IMR-90 (cell line): ENCODE results near the gene CYB561D2. TPM values are rescaled to one million over a fixed set of nuclear protein-coding genes. Genes with fewer than 3 reads are reported as not detected.

Experiments
- ATAC-seq: fragments of 200-7000 bp; cut with Tn5 transposase; 2 replicates; pipeline ENCODE4 v1.9.1; 2020; ENCODE audit warnings: low read depth, mild to moderate bottlenecking, moderate library complexity
- BruUV-seq: library from RNA; stranded (reverse); fragments of 400-500 nt; replicated peaks from 2 replicates; lab custom pipeline; 2021; lab: Mats Ljungman, UMichigan
- CTCF ChIA-PET: fragments of 300-600 bp; formaldehyde crosslinking; extraction: SDS; loops from one replicate; lab custom pipeline; 2021; ENCODE audit warnings: antibody characterized with exemption; lab: Yijun Ruan, JAX
- POLR2A ChIA-PET: fragments of 300-600 bp; sonication (Branson Sonifier 250); formaldehyde crosslinking; loops from one replicate; lab custom pipeline; 2022; ENCODE audit warnings: antibody characterized with exemption; ENCODE audit not compliant: unreplicated experiment; lab: Charles Lee
- DNase-seq: peaks from one replicate; pipeline ENCODE4 v3.0.0; 2013
- H2AFZ ChIP-seq: replicated peaks from 2 replicates; pipeline ENCODE3; 2013; ENCODE audit warnings: low read length, mild to moderate bottlenecking; ENCODE audit not compliant: poor library complexity
- H2AK5ac ChIP-seq: 2 replicates; pipeline ENCODE4 v1.6.1; 2013; ENCODE audit warnings: low read depth, low read length, inconsistent platforms
- H2AK9ac ChIP-seq: replicated peaks from 2 replicates; pipeline ENCODE3; 2013; ENCODE audit warnings: mild to moderate bottlenecking, low read depth, low read length, moderate library complexity; ENCODE audit not compliant: poor library complexity
- H2BK120ac ChIP-seq: 2 replicates; pipeline ENCODE4 v1.6.1; 2013; ENCODE audit warnings: low read depth, low read length, inconsistent platforms
- H2BK15ac ChIP-seq: 3 replicates; pipeline ENCODE4 v1.6.1; 2013; ENCODE audit warnings: low read depth, low read length, inconsistent platforms
- H2BK20ac ChIP-seq: 2 replicates; pipeline ENCODE4 v1.6.1; 2013; ENCODE audit warnings: low read depth, mild to moderate bottlenecking, inconsistent platforms, low read length, moderate library complexity
- H2BK5ac ChIP-seq: 2 replicates; pipeline ENCODE4 v1.6.1; 2013; ENCODE audit warnings: mild to moderate bottlenecking, low read depth, low read length, inconsistent platforms; ENCODE audit not compliant: poor library complexity, severe bottlenecking
- H3K14ac ChIP-seq: replicated peaks from 2 replicates; pipeline ENCODE4 v1.6.1; 2013; ENCODE audit warnings: low read depth, low read length, inconsistent platforms
- H3K18ac ChIP-seq: 2 replicates; pipeline ENCODE4 v1.6.1; 2013; ENCODE audit warnings: low read depth, low read length, control low read depth
- H3K23ac ChIP-seq: 2 replicates; pipeline ENCODE4 v1.6.1; 2013; ENCODE audit warnings: low read depth, low read length, inconsistent platforms
- H3K27ac ChIP-seq: 2 replicates; pipeline ENCODE4 v1.5.1; 2013; ENCODE audit warnings: mild to moderate bottlenecking, control low read depth, low read length; ENCODE audit not compliant: insufficient read depth
- H3K27me3 ChIP-seq: 2 replicates; pipeline ENCODE4 v1.6.1; 2013; ENCODE audit warnings: low read length; ENCODE audit not compliant: control insufficient read depth, insufficient read depth
- H3K36me3 ChIP-seq: 2 replicates; pipeline ENCODE4 v1.6.1; 2013; ENCODE audit warnings: low read length, mixed read lengths; ENCODE audit not compliant: control insufficient read depth, insufficient read depth
- H3K4ac ChIP-seq: 2 replicates; pipeline ENCODE4 v1.6.1; 2013; ENCODE audit warnings: low read depth, low read length, inconsistent platforms
- H3K4me1 ChIP-seq: 2 replicates; pipeline ENCODE4 v1.6.1; 2013; ENCODE audit warnings: low read length, mixed read lengths; ENCODE audit not compliant: control insufficient read depth, insufficient read depth
- H3K4me2 ChIP-seq: 2 replicates; pipeline ENCODE4 v1.6.1; 2013; ENCODE audit warnings: low read depth, mild to moderate bottlenecking, control low read depth, low read length, moderate library complexity
- H3K4me3 ChIP-seq: 2 replicates; pipeline ENCODE4 v1.5.1; 2013; ENCODE audit warnings: low read depth, mild to moderate bottlenecking, control low read depth, low read length, moderate library complexity; ENCODE audit not compliant: insufficient read depth
- H3K56ac ChIP-seq: 2 replicates; pipeline ENCODE4 v1.6.1; 2013; ENCODE audit warnings: low read length, inconsistent platforms; ENCODE audit not compliant: insufficient read depth; ENCODE audit errors: extremely low read depth
- H3K79me1 ChIP-seq, 2 experiments: 2 replicates each; pipeline ENCODE4 v1.6.1; 2013; ENCODE audit warnings: low read length in 2 of 2, inconsistent platforms in 1 of 2, low read depth in 1 of 2
- H3K9ac ChIP-seq: 2 replicates; pipeline ENCODE4 v1.6.1; 2013; ENCODE audit warnings: low read depth, low read length, control low read depth
- H3K9me1 ChIP-seq: 2 replicates; pipeline ENCODE4 v1.6.1; 2013; ENCODE audit warnings: low read length, inconsistent platforms; ENCODE audit not compliant: insufficient read depth
- H3K9me3 ChIP-seq: 2 replicates; pipeline ENCODE4 v1.6.1; 2013; ENCODE audit warnings: low read length; ENCODE audit not compliant: control insufficient read depth, insufficient read depth
- H4K20me1 ChIP-seq: 2 replicates; pipeline ENCODE4 v1.6.1; 2013; ENCODE audit warnings: low read length, inconsistent platforms; ENCODE audit not compliant: insufficient read depth
- H4K5ac ChIP-seq: 2 replicates; pipeline ENCODE4 v1.6.1; 2013; ENCODE audit warnings: mild to moderate bottlenecking, low read depth, low read length, control low read depth
- H4K8ac ChIP-seq, 2 experiments: 2 replicates each; pipeline ENCODE4 v1.6.1; 2013; ENCODE audit warnings: low read depth in 2 of 2, low read length in 2 of 2, control low read depth in 1 of 2, inconsistent platforms in 1 of 2
- H4K91ac ChIP-seq: 2 replicates; pipeline ENCODE4 v1.6.1; 2013; ENCODE audit warnings: low read depth, low read length, inconsistent platforms; ENCODE audit not compliant: insufficient read depth
- BHLHE40 ChIP-seq: fragments of 150-350 bp; IDR thresholded peaks from 2 replicates; pipeline ENCODE4 v1.6.1; 2016; ENCODE audit warnings: mild to moderate bottlenecking, low read depth, low read length
- CEBPB ChIP-seq: IDR thresholded peaks from 2 replicates; pipeline ENCODE4 v1.6.1; 2012; ENCODE audit warnings: low read depth, low read length, improper control_type of control experiment
- CHD1 ChIP-seq: IDR thresholded peaks from 2 replicates; pipeline ENCODE4 v1.6.1; 2012; ENCODE audit warnings: low read depth, low read length, improper control_type of control experiment
- FOS ChIP-seq: fragments of 150-350 bp; IDR thresholded peaks from 2 replicates; pipeline ENCODE4 v1.6.1; 2016; ENCODE audit warnings: low read depth, low read length
- MAFK ChIP-seq: IDR thresholded peaks from 2 replicates; pipeline ENCODE4 v1.6.1; 2012; ENCODE audit warnings: low read depth, low read length, improper control_type of control experiment
- MAZ ChIP-seq: IDR thresholded peaks from 2 replicates; pipeline ENCODE4 v1.6.1; 2012; ENCODE audit warnings: low read depth, mild to moderate bottlenecking, low read length, improper control_type of control experiment, moderate library complexity, borderline replicate concordance
- NFE2L2 ChIP-seq: fragments of 150-350 bp; IDR thresholded peaks from 2 replicates; pipeline ENCODE4 v1.6.1; 2016; ENCODE audit warnings: low read depth, mild to moderate bottlenecking, low read length
- POLR2A ChIP-seq: IDR thresholded peaks from 2 replicates; pipeline ENCODE4 v1.6.1; 2012; ENCODE audit warnings: mild to moderate bottlenecking, low read depth, low read length
- RAD21 ChIP-seq: IDR thresholded peaks from 2 replicates; pipeline ENCODE4 v1.6.1; 2012; ENCODE audit warnings: low read length, improper control_type of control experiment
- RCOR1 ChIP-seq: IDR thresholded peaks from 2 replicates; pipeline ENCODE4 v1.6.1; 2012; ENCODE audit warnings: mild to moderate bottlenecking, low read length, improper control_type of control experiment; ENCODE audit not compliant: insufficient replicate concordance
- SMC3 ChIP-seq: fragments of 150-350 bp; IDR thresholded peaks from 2 replicates; pipeline ENCODE4 v1.6.1; 2016; ENCODE audit warnings: low read depth, mild to moderate bottlenecking, antibody characterized with exemption, low read length, moderate library complexity
- WGBS, 2 experiments: methylation state at CpG; one replicate each; pipeline versions ENCODE4 v1.1.5 to v1.1.7; 2013; ENCODE audit warnings: missing lambda C conversion rate in 2 of 2; ENCODE audit not compliant: insufficient read length in 1 of 2; ENCODE audit errors: extremely low coverage in 2 of 2; 5-methylcytosine and 5-hydroxymethylcytosine counted together
- dilution Hi-C: fragments of 300-500 bp; cut with HindIII; formaldehyde crosslinking; loops from one replicate; pipeline ENCODE4 v1.14.3; 2018; ENCODE audit warnings: low sequenced_read_pairs; ENCODE audit not compliant: unreplicated experiment
- in situ Hi-C: fragments of 300-500 bp; cut with MboI; formaldehyde crosslinking; loops from 3 replicates; pipeline ENCODE4 v1.14.3; 2019; ENCODE audit warnings: low sequenced_read_pairs, inconsistent platforms, mixed read lengths
- intact Hi-C: fragments of 100-400 bp; cut with micrococcal nuclease; formaldehyde crosslinking; loops from 2 replicates; pipeline ENCODE4 v1.10.0; 2022
- polyA plus RNA-seq, 3 experiments: library from polyadenylated mRNA; depleted of rRNA; stranded (reverse); fragments of >200 nt; gene quantifications; 2 replicates each; pipeline ENCODE4 v1.2.3, GENCODE V29; 2012; ENCODE audit warnings: low replicate concordance in 1 of 3
- total RNA-seq: library from RNA; depleted of rRNA; stranded (reverse); fragments of >200 nt; gene quantifications from 2 replicates; pipeline ENCODE4 v1.2.3, GENCODE V29; 2012
- TF ChIP-seq, protein P1 (sequence below): fragments of 150-350 bp; IDR thresholded peaks from 2 replicates; pipeline ENCODE4 v1.6.1; 2017; ENCODE audit warnings: mild to moderate bottlenecking, antibody characterized with exemption, low read length, low read depth

The CYB561D2 gene
- total and polyA plus RNA-seq, 2 of the 4 experiments (the other 2 are of a cell fraction): 29.2 to 31.7 TPM

- H3K27ac ChIP-seq: no peak overlapping the region
- ChIA-PET CTCF (no interaction called here), POLR2A (no interaction called here)
- TF ChIP-seq MAFK: no peak
- no peak for TF ChIP-seq RCOR1
- TF ChIP-seq FOS: no peak
- TF ChIP-seq BHLHE40: no peak
- TF ChIP-seq MAZ: no peak
- TF ChIP-seq POLR2A: no peak
- TF ChIP-seq RAD21: no peak
- TF ChIP-seq, protein P1, sequence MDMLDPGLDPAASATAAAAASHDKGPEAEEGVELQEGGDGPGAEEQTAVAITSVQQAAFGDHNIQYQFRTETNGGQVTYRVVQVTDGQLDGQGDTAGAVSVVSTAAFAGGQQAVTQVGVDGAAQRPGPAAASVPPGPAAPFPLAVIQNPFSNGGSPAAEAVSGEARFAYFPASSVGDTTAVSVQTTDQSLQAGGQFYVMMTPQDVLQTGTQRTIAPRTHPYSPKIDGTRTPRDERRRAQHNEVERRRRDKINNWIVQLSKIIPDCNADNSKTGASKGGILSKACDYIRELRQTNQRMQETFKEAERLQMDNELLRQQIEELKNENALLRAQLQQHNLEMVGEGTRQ: no peak
- no peak for TF ChIP-seq SMC3
- TF ChIP-seq CEBPB: no peak
- TF ChIP-seq CHD1: no peak
- no peak for TF ChIP-seq NFE2L2
- in situ Hi-C loops (no loop called here), intact Hi-C loops (no loop called here), dilution Hi-C loops (no loop called here)
- H3K9ac ChIP-seq: no peak overlapping the region
- no peak overlapping the region for H3K18ac ChIP-seq
- H4K8ac ChIP-seq: no peak overlapping the region
- no peaks in the 10 kb centered on the region for H3K27me3 ChIP-seq
- no peak overlapping the region for H3K4me3 ChIP-seq
- H3K36me3 ChIP-seq: peaks cover 33% of the 10 kb centered on the region
- H2AFZ ChIP-seq: no peak overlapping the region
- H4K91ac ChIP-seq: no peak overlapping the region
- H3K14ac ChIP-seq: no peak overlapping the region
- peaks cover 6% of the 10 kb centered on the region; the same call in 1 of the 2 replicates for H3K4me1 ChIP-seq
- peaks cover 18% of the 10 kb centered on the region for H3K9me1 ChIP-seq
- BruUV-seq: no TSS peak
- no peak overlapping the region for H2BK120ac ChIP-seq
- ATAC-seq: no peak
- H2BK5ac ChIP-seq: no peak overlapping the region
- no peak overlapping the region for H3K56ac ChIP-seq
- H4K20me1 ChIP-seq: 0 out of 2 replicates have a peak, but pooled peaks cover 13% of the 10 kb centered on the region
- no peak overlapping the region for H3K23ac ChIP-seq
- no peak overlapping the region for H4K5ac ChIP-seq
- H3K79me1 ChIP-seq: peaks cover 13 to 36% of the 10 kb centered on the region in 2 experiments
- WGBS, 2 experiments: 89% methylated on average over 3 of the region's 3 CpGs; no CpG with 5 or more reads in 1 of the 2 experiments
- H2AK5ac ChIP-seq: no peak overlapping the region
- H2AK9ac ChIP-seq: no peak overlapping the region
- peaks cover 2% of the 10 kb centered on the region; the same call in 1 of the 2 replicates for H3K9me3 ChIP-seq
- H2BK20ac ChIP-seq: no peak overlapping the region
- no peak overlapping the region for H3K4me2 ChIP-seq
- H3K4ac ChIP-seq: no peak overlapping the region
- no peak overlapping the region for H2BK15ac ChIP-seq
- no peak for DNase-seq
Observed at GRCh38 chr3:50314342-50314741, 36.3 kb upstream of the CYB561D2 start.
